Muscle of back (tissue), 13 donors: ENCODE data around the gene MAP3K14. TPM values are rescaled to one million over a fixed set of nuclear protein-coding genes. Genes with fewer than 3 reads are reported as not detected.
A peak's percentile ranks its signal among the peaks of the same experiment; 100 is the strongest.
"Not testable (repeated sequence)": the region's sequence is repeated elsewhere in the genome, so short reads cannot be mapped to it uniquely, and the experiment has no call there.

Experiments used
- DNase-seq, 3 donors: peaks; one replicate each; pipeline versions ENCODE4 v3.0.0 to v3.0.0-alpha.2; 2013
- long read RNA-seq, 9 donors: transcript quantifications; one replicate each; lab custom pipeline, GENCODE V29; 2026
- polyA plus RNA-seq, 10 donors: library from polyadenylated mRNA; unstranded; fragments of 120-200 nt; gene quantifications; one replicate each; pipeline ENCODE4 v1.2.1, GENCODE V29; 2013; ENCODE audit not compliant: insufficient read length in 10 of 10

Gene MAP3K14
- polyA plus RNA-seq, result 1 to 10 TPM; 5.3 to 8.9 (median 8.0) TPM
- long read RNA-seq, donor 1, result 0 reads
- long read RNA-seq, donor 2, result 0 reads
- long read RNA-seq, donor 3, result 0 reads
- long read RNA-seq, donor 4, full-length matches to known transcripts, result 1 of 1 reads
- long read RNA-seq, donor 4, partial matches to known transcripts, result 0 of 1 reads
- long read RNA-seq, donor 4, other reads (novel, unspliced or antisense), result 0 of 1 reads
- long read RNA-seq, donor 5, result 0 reads
- long read RNA-seq, donor 6, result 0 reads
- long read RNA-seq, donor 7, result 0 reads
- long read RNA-seq, donor 8, result 0 reads
- long read RNA-seq, donor 9, result 0 reads

GRCh38 chr17:45316434-45317110, at the start of gene MAP3K14:
TSS of gene MAP3K14 (minus strand) at chr17:45317020. CDS start at chr17:45290745, 26,275 bp downstream.
- peak in 1 of 3 donors; percentile 80 for DNase-seq

DNA sequence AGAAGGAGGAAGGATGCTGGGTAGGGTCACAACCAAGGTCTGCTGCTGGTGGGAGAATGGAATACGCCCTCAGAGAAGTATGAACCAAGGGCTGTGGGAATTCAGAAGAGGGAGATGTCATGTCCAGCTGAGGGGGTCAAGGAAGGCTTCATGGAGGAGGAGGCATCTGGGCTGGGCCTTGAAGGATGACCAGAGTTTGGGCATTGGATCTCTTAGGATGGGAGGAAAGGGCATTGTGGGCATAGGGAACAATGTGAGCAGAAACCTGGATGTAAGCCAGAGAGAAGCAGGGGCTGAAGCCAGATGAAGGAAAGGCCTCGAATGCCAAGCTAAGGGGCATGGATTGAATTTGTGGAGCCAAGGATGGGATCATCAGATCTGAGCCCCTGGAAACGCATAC, 49.2 kb upstream of the MAP3K14 start:
- DNase-seq, result no peak

DNA sequence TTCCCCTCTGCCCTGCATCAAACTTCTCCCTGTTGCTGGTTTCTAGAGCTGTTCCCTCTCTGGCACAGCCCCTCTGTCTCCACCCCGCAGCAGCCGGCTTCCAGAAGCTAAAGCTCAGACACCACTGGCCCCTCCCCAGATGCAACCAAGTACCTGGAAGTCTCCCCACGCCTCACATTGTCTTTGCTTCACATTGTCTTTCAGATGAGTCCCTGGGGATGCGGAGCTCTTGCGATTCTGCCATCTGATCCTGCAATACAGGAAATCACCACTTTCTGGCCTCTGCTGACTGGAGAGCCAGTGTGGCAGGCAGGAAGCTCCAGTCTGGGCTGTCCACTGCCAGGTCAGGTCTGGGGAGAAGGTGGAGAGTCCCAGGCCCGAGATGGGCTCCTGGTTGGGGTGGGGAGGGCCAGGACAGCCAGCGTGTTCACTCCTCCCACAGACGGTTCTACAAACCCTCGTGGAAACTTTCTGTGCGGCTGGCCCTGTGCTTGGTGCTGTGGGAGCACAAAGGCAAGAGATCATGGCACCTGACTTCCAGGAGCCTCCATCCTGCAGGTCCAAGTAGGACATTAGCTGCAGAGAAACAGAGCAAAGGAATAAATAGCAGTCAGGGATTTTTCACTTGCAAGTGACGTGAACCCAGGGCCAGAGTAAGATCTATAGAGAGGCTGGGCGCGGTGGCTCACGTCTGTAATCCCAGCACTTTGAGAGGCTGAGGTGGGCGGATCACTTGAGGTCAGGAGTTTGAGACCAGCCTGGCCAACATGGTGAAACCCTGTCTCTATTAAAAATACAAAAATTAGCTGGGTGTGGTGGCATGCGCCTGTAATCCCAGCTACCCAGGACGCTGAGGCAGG, 47.9 kb upstream of the MAP3K14 start:
- no peak for DNase-seq

- DNase-seq, result no peak
Measured at GRCh38 chr17:45363498-45363897, 46.7 kb upstream of the MAP3K14 start.

DNA sequence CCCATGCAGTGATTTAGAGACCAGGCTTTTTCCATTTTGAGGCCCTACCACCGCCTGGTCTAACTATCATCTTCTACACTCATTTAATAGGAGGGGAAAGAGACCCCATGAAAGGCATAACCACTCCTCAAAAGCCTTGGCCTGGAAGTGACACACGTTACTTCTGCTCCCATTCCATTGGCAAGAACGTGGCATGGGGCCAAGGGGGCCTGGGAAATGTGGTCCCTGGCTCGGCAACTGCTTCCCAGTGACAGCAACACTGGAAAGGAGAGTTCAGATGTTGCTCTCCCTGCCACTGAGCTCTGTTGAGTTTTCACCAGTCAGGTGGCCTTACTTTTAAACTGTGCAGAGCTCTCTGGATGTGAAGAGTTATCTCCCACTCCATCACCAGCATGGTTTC, 45.2 kb upstream of the MAP3K14 start:
- DNase-seq, result no peak

DNA sequence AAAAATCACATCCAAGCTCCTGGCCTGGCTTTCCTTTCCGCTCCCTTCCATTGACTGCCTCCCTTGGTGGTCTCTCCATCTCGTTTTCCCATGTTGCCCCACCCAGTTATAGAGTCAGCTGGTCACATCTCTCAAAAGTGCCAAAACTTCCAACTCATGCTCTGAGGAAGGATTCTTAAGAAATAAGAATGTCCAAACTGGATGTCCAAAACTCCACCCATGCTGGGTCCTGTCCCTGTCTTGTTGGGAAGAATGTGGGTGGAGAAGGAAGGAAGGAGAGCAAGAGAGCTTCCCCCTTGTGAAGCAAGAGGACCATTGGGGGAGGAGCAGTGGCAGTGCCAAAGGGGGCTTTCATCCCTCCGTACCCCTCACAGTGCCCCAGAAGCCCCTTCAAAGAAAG, 44.6 kb upstream of the MAP3K14 start:
- DNase-seq, result no peak

GRCh38 chr17:45357364-45357997, 40.7 kb upstream of the MAP3K14 start:
- no peak for DNase-seq

- DNase-seq, result no peak
Measured at GRCh38 chr17:45355087-45355486, 38.3 kb upstream of the MAP3K14 start.

GRCh38 chr17:45353043-45353442, 36.2 kb upstream of the MAP3K14 start:
- DNase-seq, result no peak

- DNase-seq, result no peak
Measured at GRCh38 chr17:45351831-45352230, 35.0 kb upstream of the MAP3K14 start.

- no peak for DNase-seq
Measured at GRCh38 chr17:45347444-45347843, 30.6 kb upstream of the MAP3K14 start.

- peak in 2 of 3 donors; percentile 30 to 79 for DNase-seq
Measured at GRCh38 chr17:45346216-45347015, 29.6 kb upstream of the MAP3K14 start.

DNA sequence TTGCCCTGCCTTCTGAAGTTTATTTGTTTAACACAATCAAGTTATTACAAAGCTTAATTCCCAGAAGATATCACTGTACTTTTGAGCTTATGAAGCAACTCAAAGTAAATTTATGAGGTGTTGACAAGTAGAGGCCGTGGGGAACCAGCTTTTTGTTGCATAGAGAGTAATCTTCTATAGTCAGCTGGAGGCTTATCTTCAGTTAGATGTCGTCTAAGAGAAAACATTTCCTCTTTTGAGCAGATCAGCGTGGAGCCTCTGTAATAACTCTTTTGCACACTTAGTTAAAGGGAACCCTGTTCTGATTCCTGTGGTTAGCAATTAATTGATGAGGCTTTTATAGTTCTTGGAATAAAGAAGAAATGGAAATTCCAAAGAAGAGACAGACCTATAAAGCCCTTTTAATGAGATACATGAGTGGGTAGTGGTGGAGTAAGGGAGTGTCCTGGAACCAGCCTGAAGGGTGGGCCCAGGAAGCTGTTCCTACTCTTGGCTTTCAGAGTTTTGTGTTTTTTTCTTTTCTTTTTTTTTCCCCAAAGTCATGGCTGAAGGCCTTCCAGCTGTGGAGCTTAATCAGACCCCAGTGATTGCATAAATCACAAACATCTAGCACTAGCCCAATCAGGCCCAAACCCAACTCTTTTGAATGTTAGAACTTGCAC, 28.9 kb upstream of the MAP3K14 start:
- DNase-seq, result peak; percentile 71 to 90 (median 82)

- DNase-seq, result no peak
Measured at GRCh38 chr17:45345246-45345553, 28.4 kb upstream of the MAP3K14 start.

- DNase-seq, result not testable (repeated sequence)
Measured at GRCh38 chr17:45343967-45344664, 27.3 kb upstream of the MAP3K14 start.

DNA sequence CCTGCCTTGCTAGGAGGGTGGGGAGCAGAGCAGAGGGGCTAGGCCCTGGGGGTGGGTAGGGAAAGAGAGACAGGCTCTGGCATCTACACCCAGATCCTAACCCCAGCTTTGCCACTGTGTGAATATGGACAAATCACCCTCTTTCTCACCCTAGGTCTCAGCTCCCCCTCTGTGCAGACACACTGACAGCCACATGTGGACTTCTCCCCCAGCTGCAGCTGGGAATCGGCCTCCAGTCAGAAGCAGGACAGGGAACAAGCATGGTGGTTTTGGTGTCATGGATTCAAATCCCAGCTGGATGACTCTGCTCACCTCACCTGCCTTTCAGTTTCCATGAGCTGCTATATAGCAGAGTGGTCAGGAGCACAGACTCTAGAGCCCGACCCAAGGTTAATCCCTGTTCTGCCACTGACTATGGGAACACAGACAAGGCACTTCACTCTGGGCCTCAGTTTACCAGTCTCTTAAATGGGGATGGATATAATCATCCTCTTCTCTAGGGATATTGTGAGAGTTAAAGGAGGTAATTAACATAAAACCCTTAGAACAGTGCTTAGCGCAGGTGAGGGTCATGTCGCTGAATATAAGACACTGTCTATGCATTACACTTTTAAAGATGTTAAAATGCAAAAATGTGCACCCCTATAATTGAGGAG, 26.2 kb upstream of the MAP3K14 start:
- DNase-seq, result no peak

GRCh38 chr17:45342306-45342705, 25.5 kb upstream of the MAP3K14 start:
- DNase-seq, result no peak

DNA sequence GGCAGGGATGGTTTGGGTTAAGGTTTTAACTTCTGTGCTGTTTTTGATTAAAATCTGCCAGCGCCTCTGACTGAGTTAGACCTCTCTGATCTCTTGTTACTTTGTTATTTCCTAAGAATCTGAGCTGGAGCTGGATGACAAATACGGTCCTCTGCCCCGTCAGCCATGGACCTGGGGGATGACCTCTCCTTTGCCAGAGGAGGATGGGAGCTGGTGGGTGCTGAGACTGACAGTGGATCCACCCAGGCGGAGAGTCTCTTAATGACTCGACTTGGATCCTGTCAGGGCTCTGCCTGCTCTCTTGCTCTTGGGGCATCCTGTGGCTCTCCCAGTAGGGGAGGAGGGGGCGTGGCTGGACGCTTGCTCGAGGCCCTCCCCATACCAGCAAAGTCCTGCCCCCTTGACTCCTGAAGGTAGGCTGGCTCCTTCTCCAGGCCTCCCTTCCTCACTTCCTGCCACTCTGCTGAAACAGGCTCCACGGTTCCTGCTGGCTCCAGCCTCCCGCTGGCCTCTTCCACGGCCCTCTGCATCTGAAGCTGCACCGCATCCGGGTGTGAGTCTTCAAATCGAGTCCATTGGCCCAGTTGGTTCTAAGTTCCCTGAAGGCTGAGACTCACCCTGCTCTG, 24.8 kb upstream of the MAP3K14 start:
- peak in 2 of 3 donors; percentile 43 to 77 for DNase-seq
